ENCODE data around the gene PAWR. TPM values are rescaled to one million over a fixed set of nuclear protein-coding genes. Genes with fewer than 3 reads are reported as not detected.

The PAWR gene
- total and polyA plus RNA-seq, 2 of the 13 experiments (the other 11 are each of a cell fraction or from before 2014, with no cell fraction given): 29.1 to 36.1 TPM

DNA sequence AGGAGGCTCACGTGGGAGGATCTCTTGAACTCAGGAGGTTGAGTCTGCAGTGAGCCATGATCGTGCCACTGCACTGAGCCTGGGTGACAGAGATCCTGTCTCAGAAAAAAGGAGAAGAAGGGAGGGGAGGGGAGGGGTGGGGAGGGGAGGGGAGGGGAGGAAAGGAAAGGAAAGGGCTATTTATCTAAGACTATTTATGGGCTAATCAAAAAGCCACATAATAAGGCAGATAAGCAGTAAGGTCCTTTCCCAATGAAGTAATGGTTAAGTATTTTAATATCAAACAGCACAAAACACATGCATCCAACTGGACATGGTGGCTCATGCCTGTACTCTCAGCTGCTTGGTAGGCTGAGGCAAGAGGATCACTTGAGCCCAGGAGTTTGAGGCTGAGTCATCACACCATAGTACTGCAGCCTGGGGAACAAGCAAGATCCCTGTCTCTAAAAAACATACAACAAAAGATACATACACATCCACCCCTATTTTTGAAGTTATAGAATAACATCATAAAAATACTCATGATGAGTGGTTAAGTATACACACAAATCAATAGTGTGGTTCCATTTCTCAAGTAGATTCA is 9.7 kb downstream of the PAWR start (continued):
- TF ChIP-seq PCBP1 (IDR thresholded peaks at IDR 0.05; ENCODE audit: borderline replicate concordance, low read depth, low read length): peak; percentile 86; the same call in 1 of the 2 replicates
- TF ChIP-seq, protein P1, sequence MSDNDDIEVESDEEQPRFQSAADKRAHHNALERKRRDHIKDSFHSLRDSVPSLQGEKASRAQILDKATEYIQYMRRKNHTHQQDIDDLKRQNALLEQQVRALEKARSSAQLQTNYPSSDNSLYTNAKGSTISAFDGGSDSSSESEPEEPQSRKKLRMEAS (IDR thresholded peaks at IDR 0.05): no peak
- TF ChIP-seq ZNF143 (CRISPR knock-in tag; IDR thresholded peaks at IDR 0.05): no peak
- TF ChIP-seq PCBP2 (optimal IDR thresholded peaks at IDR 0.05; ENCODE audit: low read depth, low read length, poor library complexity, severe bottlenecking): peak; percentile 37
- no peak for TF ChIP-seq ZNF773 (CRISPR knock-in tag; IDR thresholded peaks at IDR 0.05; ENCODE audit: borderline replicate concordance)
- TF ChIP-seq GATAD1 (CRISPR knock-in tag; IDR thresholded peaks at IDR 0.05): no peak

DNA sequence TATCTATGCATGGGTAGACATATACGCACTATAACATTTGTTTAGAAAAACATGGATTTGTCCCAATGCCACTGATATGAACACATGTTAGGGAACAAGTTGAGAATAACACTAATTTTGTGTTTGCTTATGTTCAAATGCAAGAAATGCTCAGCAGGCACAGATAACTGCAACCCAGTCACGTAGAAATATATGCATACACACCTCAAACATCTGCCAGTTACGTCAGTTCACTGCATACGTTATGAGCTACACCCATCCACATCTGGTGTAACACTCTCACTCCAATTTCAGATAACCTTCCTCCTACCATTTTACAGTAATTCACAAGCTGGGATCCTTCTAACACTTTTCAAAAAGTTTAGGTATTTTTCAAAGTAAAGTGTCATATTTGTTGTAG is 10.7 kb downstream of the PAWR start:
- ChIA-PET CTCF (ENCODE audit: low intra/inter-chr PET ratio, low total read pairs) (no interaction called here), POLR2A (no interaction called here)
- no peak overlapping the region for H2AFZ ChIP-seq (ENCODE audit: low read length)
- H3K9me3 ChIP-seq (ENCODE audit: low read length): no peaks in the 10 kb centered on the region
- ATAC-seq: no peak
- no peak for DNase-seq (ENCODE audit: low spot score)
- peaks cover 58% of the 10 kb centered on the region for H3K4me1 ChIP-seq (ENCODE audit: insufficient read depth, low read length)
- in situ Hi-C loops (cut with HindIII; ENCODE audit: extremely low pct_ligation_motif_present, low pct_unique_long_range_greater_than_20kb): loop anchor here (25.0 kb wide), 1 partner anchor 118 kb away; no protein-coding TSS in a partner anchor
- no peak overlapping the region for H3K27ac ChIP-seq (ENCODE audit: extremely low read length, insufficient read depth, low read length)
- H3K4me2 ChIP-seq (ENCODE audit: low read depth, low read length): no peak overlapping the region; the same call in 1 of the 2 replicates
- BruUV-seq (replicated peaks): no TSS peak
- H3K27me3 ChIP-seq (ENCODE audit: control insufficient read depth in 1 of 2, insufficient read depth in 2 of 2, low read length in 2 of 2): no peaks in the 10 kb centered on the region
- 96% methylated on average over 3 of the region's 4 CpGs for WGBS (ENCODE audit: low lambda C conversion rate)
- H3K79me2 ChIP-seq (ENCODE audit: insufficient read depth, low read length): peaks cover 100% of the 10 kb centered on the region
- intact Hi-C loops (cut with micrococcal nuclease; ENCODE audit: unreplicated experiment): no loop called here
- H3K4me3 ChIP-seq (replicated peaks in 1 of 3; ENCODE audit: insufficient read depth in 1 of 3, low read depth in 2 of 3, low read length in 3 of 3): no peak overlapping the region
- no peak for TF ChIP-seq NFIB (CRISPR knock-in tag; IDR thresholded peaks at IDR 0.05; ENCODE audit: borderline replicate concordance)
- TF ChIP-seq, protein P2, sequence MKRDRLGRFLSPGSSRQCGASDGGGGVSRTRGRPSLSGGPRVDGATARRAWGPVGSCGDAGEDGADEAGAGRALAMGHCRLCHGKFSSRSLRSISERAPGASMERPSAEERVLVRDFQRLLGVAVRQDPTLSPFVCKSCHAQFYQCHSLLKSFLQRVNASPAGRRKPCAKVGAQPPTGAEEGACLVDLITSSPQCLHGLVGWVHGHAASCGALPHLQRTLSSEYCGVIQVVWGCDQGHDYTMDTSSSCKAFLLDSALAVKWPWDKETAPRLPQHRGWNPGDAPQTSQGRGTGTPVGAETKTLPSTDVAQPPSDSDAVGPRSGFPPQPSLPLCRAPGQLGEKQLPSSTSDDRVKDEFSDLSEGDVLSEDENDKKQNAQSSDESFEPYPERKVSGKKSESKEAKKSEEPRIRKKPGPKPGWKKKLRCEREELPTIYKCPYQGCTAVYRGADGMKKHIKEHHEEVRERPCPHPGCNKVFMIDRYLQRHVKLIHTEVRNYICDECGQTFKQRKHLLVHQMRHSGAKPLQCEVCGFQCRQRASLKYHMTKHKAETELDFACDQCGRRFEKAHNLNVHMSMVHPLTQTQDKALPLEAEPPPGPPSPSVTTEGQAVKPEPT (CRISPR knock-in tag; IDR thresholded peaks at IDR 0.05; ENCODE audit: low read depth): no peak
- TF ChIP-seq, protein P3, sequence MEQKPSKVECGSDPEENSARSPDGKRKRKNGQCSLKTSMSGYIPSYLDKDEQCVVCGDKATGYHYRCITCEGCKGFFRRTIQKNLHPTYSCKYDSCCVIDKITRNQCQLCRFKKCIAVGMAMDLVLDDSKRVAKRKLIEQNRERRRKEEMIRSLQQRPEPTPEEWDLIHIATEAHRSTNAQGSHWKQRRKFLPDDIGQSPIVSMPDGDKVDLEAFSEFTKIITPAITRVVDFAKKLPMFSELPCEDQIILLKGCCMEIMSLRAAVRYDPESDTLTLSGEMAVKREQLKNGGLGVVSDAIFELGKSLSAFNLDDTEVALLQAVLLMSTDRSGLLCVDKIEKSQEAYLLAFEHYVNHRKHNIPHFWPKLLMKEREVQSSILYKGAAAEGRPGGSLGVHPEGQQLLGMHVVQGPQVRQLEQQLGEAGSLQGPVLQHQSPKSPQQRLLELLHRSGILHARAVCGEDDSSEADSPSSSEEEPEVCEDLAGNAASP (CRISPR knock-in tag; IDR thresholded peaks at IDR 0.05; ENCODE audit: borderline replicate concordance): no peak
- no peak for TF ChIP-seq ZSCAN22 (CRISPR knock-in tag; IDR thresholded peaks at IDR 0.05)
- TF ChIP-seq ZSCAN20 (CRISPR knock-in tag; IDR thresholded peaks at IDR 0.05; ENCODE audit: borderline replicate concordance): no peak
- no peak for TF ChIP-seq RBM39 (IDR thresholded peaks at IDR 0.05; ENCODE audit: low read depth, low read length, poor library complexity, severe bottlenecking)
- peak; percentile 58; the same call in 1 of the 2 replicates for TF ChIP-seq POLR2AphosphoS2 (IDR thresholded peaks at IDR 0.05; ENCODE audit: low read depth, low read length)
- H3K36me3 ChIP-seq (replicated peaks in 1 of 2; ENCODE audit: control insufficient read depth in 1 of 2, insufficient read depth in 2 of 2, low read length in 2 of 2): peaks cover 1 to 18% of the 10 kb centered on the region in 2 experiments; a peak in 3 of 5 replicates
- H3K9ac ChIP-seq (ENCODE audit: insufficient read depth, low read depth, low read length): no peak overlapping the region
- H4K20me1 ChIP-seq (ENCODE audit: insufficient read depth, low read length): peaks cover 97% of the 10 kb centered on the region
- FAIRE-seq: no peak
